ENCODE results near the gene PARP16.
"Not testable (repeated sequence)": the region's sequence is repeated elsewhere in the genome, so short reads cannot be mapped to it uniquely, and the experiment has no call there.

Gene PARP16

GRCh38 chr15:65270811-65271545 is 15.7 kb downstream of the PARP16 start:
- TF ChIP-seq CTCF (IDR thresholded peaks at IDR 0.05; ENCODE audit: low read depth, low read length) = peak; percentile 81
- not testable (repeated sequence) for H3K4me3 ChIP-seq (ENCODE audit: low read depth, low read length)

- TF ChIP-seq CTCF (IDR thresholded peaks at IDR 0.05; ENCODE audit: low read depth, low read length) = no peak
- no peak overlapping the region for H3K4me3 ChIP-seq (ENCODE audit: low read depth, low read length)
Measured at GRCh38 chr15:65268411-65268810, 18.3 kb downstream of the PARP16 start.

- no peak overlapping the region for H3K4me3 ChIP-seq (ENCODE audit: low read depth, low read length)
Measured at GRCh38 chr15:65266469-65266868, 20.2 kb downstream of the PARP16 start.

GRCh38 chr15:65264863-65265430 is 21.7 kb downstream of the PARP16 start:
- TF ChIP-seq CTCF (IDR thresholded peaks at IDR 0.05; ENCODE audit: low read depth, low read length) = no peak
- H3K4me3 ChIP-seq (ENCODE audit: low read depth, low read length) = no peak overlapping the region

More at GRCh38 chr15:65266469-65266868, 20.2 kb downstream of the PARP16 start:
- no peak for TF ChIP-seq CTCF (IDR thresholded peaks at IDR 0.05; ENCODE audit: low read depth, low read length)

GRCh38 chr15:65263313-65263712 is 23.4 kb downstream of the PARP16 start:
- no peak overlapping the region for H3K4me3 ChIP-seq (ENCODE audit: low read depth, low read length)
- TF ChIP-seq CTCF (IDR thresholded peaks at IDR 0.05; ENCODE audit: low read depth, low read length) = no peak

GRCh38 chr15:65260968-65261367 is 25.7 kb downstream of the PARP16 start:
- no peak overlapping the region for H3K4me3 ChIP-seq (ENCODE audit: low read depth, low read length)
- TF ChIP-seq CTCF (IDR thresholded peaks at IDR 0.05; ENCODE audit: low read depth, low read length) = no peak

- H3K4me3 ChIP-seq (ENCODE audit: low read depth, low read length) = no peak overlapping the region
- no peak for TF ChIP-seq CTCF (IDR thresholded peaks at IDR 0.05; ENCODE audit: low read depth, low read length)
Measured at GRCh38 chr15:65259367-65259797, 27.3 kb downstream of the PARP16 start.
